K562 (cell line): ENCODE measurements around the gene DCHS2. TPM values are rescaled to one million over a fixed set of nuclear protein-coding genes. Genes with fewer than 3 reads are reported as not detected.
A peak's percentile ranks its signal among the peaks of the same experiment; 100 is the strongest.

ENCODE experiments used
- ATAC-seq: fragments of 200-7000 bp; cut with Tn5 transposase; 3 replicates; pipeline ENCODE4 v1.9.1; 2020; ENCODE audit warnings: moderate library complexity
- BruUV-seq: library from RNA; stranded (reverse); fragments of 400-500 nt; replicated peaks from 2 replicates; lab custom pipeline; 2021; lab: Mats Ljungman, UMichigan
- CTCF ChIA-PET: fragments of 300-600 bp; formaldehyde crosslinking; extraction: SDS; loops from one replicate; lab custom pipeline; 2021; ENCODE audit warnings: low intra/inter-chr PET ratio; lab: Yijun Ruan, JAX
- POLR2A ChIA-PET: fragments of 300-600, 350-650 bp; sonication (Branson Sonifier 250); formaldehyde crosslinking; extraction: SDS; loops from one replicate; lab custom pipeline; 2021; ENCODE audit warnings: antibody characterized with exemption, inconsistent platforms; lab: Yijun Ruan, JAX
- DNase-seq, 4 experiments: peaks; one replicate each; pipeline versions ENCODE4 v3.0.0 to v3.0.0-alpha.2; 2011 to 2018; ENCODE audit warnings: low spot score in 3 of 4, mixed read lengths in 3 of 4; ENCODE audit errors: extremely low read depth in 1 of 4
- FAIRE-seq: peaks from 2 replicates; lab custom pipeline; 2011; peaks lifted over from hg19 to GRCh38; lab: Jason Lieb, UNC
- H2AFZ ChIP-seq: 2 replicates; pipeline ENCODE4 v1.6.0; 2011; ENCODE audit warnings: low read depth, low read length, control low read depth, inconsistent platforms
- H3K27ac ChIP-seq: fragments of 200-600 bp; 3 replicates; pipeline ENCODE4 v1.8.0; 2011; ENCODE audit warnings: low read depth, mild to moderate bottlenecking, control low read depth, inconsistent platforms, low read length, moderate library complexity, mixed read lengths; ENCODE audit errors: extremely low read depth
- H3K27me3 ChIP-seq, 2 experiments: fragments of 300-600 bp in 1 of 2; 2 replicates in 1 of 2; 3 replicates in 1 of 2; pipeline versions ENCODE4 v1.6.0 to v1.8.0; 2011; ENCODE audit warnings: inconsistent platforms in 2 of 2, low read length in 2 of 2, mild to moderate bottlenecking in 1 of 2, mixed read lengths in 1 of 2, moderate library complexity in 1 of 2; ENCODE audit not compliant: control insufficient read depth in 2 of 2, insufficient read depth in 2 of 2
- H3K36me3 ChIP-seq: fragments of 300-600 bp; 3 replicates; pipeline ENCODE4 v1.8.0; 2011; ENCODE audit warnings: mild to moderate bottlenecking, low read length, inconsistent platforms; ENCODE audit not compliant: control insufficient read depth, insufficient read depth
- H3K4me1 ChIP-seq, 2 experiments: fragments of 200-600 bp in 1 of 2; replicated peaks in 1 of 2; 2 replicates in 1 of 2; 3 replicates in 1 of 2; pipeline versions ENCODE4 v1.5.1 to v1.8.0; 2011; ENCODE audit warnings: inconsistent platforms in 2 of 2, low read length in 2 of 2, mild to moderate bottlenecking in 1 of 2, mixed read lengths in 1 of 2, moderate library complexity in 1 of 2; ENCODE audit not compliant: control insufficient read depth in 2 of 2, insufficient read depth in 2 of 2
- H3K4me2 ChIP-seq: 2 replicates; pipeline ENCODE4 v1.6.1; 2011; ENCODE audit warnings: low read length, control low read depth, inconsistent platforms, mixed read lengths; ENCODE audit not compliant: insufficient read depth
- H3K4me3 ChIP-seq: fragments of 200-600 bp; sonication (generic), shearing (Covaris generic); 2 replicates; pipeline ENCODE4 v1.5.1; 2016; ENCODE audit warnings: control low read depth, inconsistent platforms
- H3K79me2 ChIP-seq: fragments of 200-600 bp; 3 replicates; pipeline ENCODE4 v1.8.0; 2011; ENCODE audit warnings: low read length, inconsistent platforms; ENCODE audit not compliant: control insufficient read depth, insufficient read depth
- H3K9ac ChIP-seq, 2 experiments: 2 replicates each; pipeline versions ENCODE4 v1.6.0 to v1.6.1; 2011; ENCODE audit warnings: low read depth in 2 of 2, low read length in 2 of 2, control low read depth in 1 of 2, inconsistent platforms in 1 of 2, mild to moderate bottlenecking in 1 of 2, mixed read lengths in 1 of 2; ENCODE audit not compliant: insufficient read depth in 1 of 2
- H3K9me1 ChIP-seq: one replicate; pipeline ENCODE4 v1.6.0; 2011; ENCODE audit warnings: inconsistent platforms, mild to moderate bottlenecking, low read length, moderate library complexity; ENCODE audit not compliant: control insufficient read depth, insufficient read depth
- H3K9me3 ChIP-seq: replicated peaks from 2 replicates; pipeline ENCODE4 v1.5.1; 2011; ENCODE audit warnings: low read depth, low read length, inconsistent platforms; ENCODE audit not compliant: control insufficient read depth, insufficient read depth
- H4K20me1 ChIP-seq: replicated peaks from 2 replicates; pipeline ENCODE4 v1.6.1; 2011; ENCODE audit warnings: low read length, inconsistent platforms, mixed read lengths; ENCODE audit not compliant: control insufficient read depth, insufficient read depth
- BHLHE40 ChIP-seq: IDR thresholded peaks from 2 replicates; pipeline ENCODE4 v1.6.1; 2011; ENCODE audit warnings: low read length, improper control_type of control experiment
- CTCF ChIP-seq, 3 experiments: IDR thresholded peaks in 2 of 3; conservative IDR thresholded peaks in 1 of 3; 2 replicates each; pipeline ENCODE4 v1.5.1; 2011 to 2012; ENCODE audit warnings: low read length in 3 of 3, mild to moderate bottlenecking in 3 of 3, control low read depth in 2 of 3, improper control_type of control experiment in 1 of 3, inconsistent platforms in 1 of 3, low read depth in 1 of 3, mixed read lengths in 1 of 3, moderate library complexity in 1 of 3; ENCODE audit not compliant: insufficient read depth in 2 of 3
- IRF9 ChIP-seq: fragments of 450-650 bp; IDR thresholded peaks from 2 replicates; pipeline ENCODE4 v1.6.1; 2016; ENCODE audit warnings: missing biosample characterization, missing genetic modification characterization
- MYC ChIP-seq, 2 experiments: fragments of 250-450 bp in 1 of 2; sonication (Bioruptor Pico) in 1 of 2; IDR thresholded peaks; 2 replicates each; pipeline versions ENCODE4 v1.5.1 to v1.6.1; 2012 to 2021; ENCODE audit warnings: low read depth in 2 of 2, borderline replicate concordance in 1 of 2, improper control_type of control experiment in 1 of 2, low read length in 1 of 2, mild to moderate bottlenecking in 1 of 2, moderate library complexity in 1 of 2
- NR1H2 ChIP-seq: sonication (generic); formaldehyde crosslinking; IDR thresholded peaks from 2 replicates; pipeline ENCODE4 v1.4.0; 2020; ENCODE audit warnings: mild to moderate bottlenecking, missing genetic modification reagents
- RAD21 ChIP-seq, 2 experiments: fragments of 250-450 bp in 1 of 2; fragments of 450-650 bp in 1 of 2; sonication (Bioruptor Pico) in 1 of 2; formaldehyde crosslinking in 1 of 2; IDR thresholded peaks in 1 of 2; conservative IDR thresholded peaks in 1 of 2; 2 replicates each; pipeline versions ENCODE4 v1.4.0 to v1.8.0; 2020 to 2022; ENCODE audit warnings: mild to moderate bottlenecking in 2 of 2, moderate library complexity in 1 of 2
- STAT6 ChIP-seq: sonication (generic); formaldehyde crosslinking; IDR thresholded peaks from 2 replicates; pipeline ENCODE4 v1.8.1; 2023; ENCODE audit warnings: mild to moderate bottlenecking, missing genetic modification reagents
- TEAD4 ChIP-seq, 2 experiments: sonication (generic) in 1 of 2; formaldehyde crosslinking in 1 of 2; IDR thresholded peaks; 2 replicates each; pipeline versions ENCODE4 v1.6.1 to v1.8.0; 2012 to 2022; ENCODE audit warnings: borderline replicate concordance in 1 of 2, inconsistent platforms in 1 of 2, low read length in 1 of 2, mild to moderate bottlenecking in 1 of 2, missing genetic modification reagents in 1 of 2
- ZBTB43 ChIP-seq: sonication (generic); formaldehyde crosslinking; IDR thresholded peaks from 2 replicates; pipeline ENCODE4 v1.8.0; 2023; ENCODE audit warnings: mild to moderate bottlenecking, missing genetic modification reagents
- ZKSCAN1 ChIP-seq: fragments of 150-350 bp; IDR thresholded peaks from 2 replicates; pipeline ENCODE4 v1.6.1; 2016; ENCODE audit warnings: low read depth, low read length
- ZNF354B ChIP-seq: fragments of 250-450 bp; sonication (Bioruptor Pico); IDR thresholded peaks from 2 replicates; pipeline ENCODE4 v1.4.0; 2020
- WGBS: fragments of 100-300 bp; shearing (Covaris generic); methylation state at CpG from one replicate; pipeline ENCODE4 v1.1.6; 2016; ENCODE audit warnings: low coverage, mixed read lengths; ENCODE audit not compliant: insufficient coverage; ENCODE audit errors: missing lambda C conversion rate; 5-methylcytosine and 5-hydroxymethylcytosine counted together
- in situ Hi-C: fragments of 300-500 bp; cut with MboI; formaldehyde crosslinking; loops from 4 replicates; pipeline ENCODE4 v1.15.0; 2018; ENCODE audit warnings: inconsistent platforms, mixed read lengths
- intact Hi-C: fragments of 100-400 bp; cut with micrococcal nuclease; formaldehyde crosslinking; loops from 2 replicates; pipeline ENCODE4 v1.14.2; 2022
- polyA plus RNA-seq, 8 experiments: library from polyadenylated mRNA; depleted of rRNA in 4 of 8; stranded (reverse) in 5 of 8; unstranded in 3 of 8; fragments of >200 nt; fragmentation: Nextera tagmentation in 2 of 8; fragmentation: Illumina TruSeq in 1 of 8; extraction: Ambion mirVana in 2 of 8; extraction: Trizol in 1 of 8; gene quantifications; 2 replicates each; pipeline versions ENCODE4 v1.2.1 to v1.2.3, GENCODE V29; 2011 to 2014; ENCODE audit warnings: inconsistent platforms in 1 of 8, missing spikeins in 1 of 8
- total RNA-seq, 7 experiments: library from RNA; depleted of rRNA in 6 of 7; stranded (reverse); fragments of >200 nt in 6 of 7; fragmentation: Illumina TruSeq in 2 of 7; extraction: Trizol in 2 of 7; gene quantifications; 2 replicates each; pipeline versions ENCODE4 v1.2.1 to v1.2.3, GENCODE V29; 2011 to 2021; ENCODE audit warnings: low replicate concordance in 1 of 7

The DCHS2 gene
- total and polyA plus RNA-seq, 9 of the 15 experiments (the other 6 are each of a cell fraction or from before 2014, with no cell fraction given) = 0.49 to 7.1 (median 5.3) TPM

- TF ChIP-seq IRF9 (tag) (no peak), TEAD4 (IDR thresholded peaks at IDR 0.05; ENCODE audit: low read length) (0 out of 2 replicates have a peak, but pooled peaks have one; percentile 45), TEAD4 (CRISPR knock-in tag; IDR thresholded peaks at IDR 0.05; ENCODE audit: borderline replicate concordance) (no peak), BHLHE40 (peak; percentile 67), MYC (IDR thresholded peaks at IDR 0.05; ENCODE audit: low read depth, low read length) (peak; percentile 21; the same call in 1 of the 2 replicates), MYC (CRISPR knock-in tag; IDR thresholded peaks at IDR 0.05; ENCODE audit: borderline replicate concordance, low read depth) (no peak), ZKSCAN1 (no peak), ZNF354B (CRISPR knock-in tag) (no peak), ZBTB43 (CRISPR knock-in tag) (no peak), NR1H2 (CRISPR knock-in tag) (no peak)
Observed at GRCh38 chr4:154293427-154293826, 198.2 kb downstream of the DCHS2 start (continued).

- Histone ChIP-seq H3K9ac (no peak overlapping the region), H3K9me3 (no peaks in the 10 kb centered on the region), H3K4me2 (no peak overlapping the region), H3K79me2 (no peaks in the 10 kb centered on the region), H3K27ac (no peak overlapping the region), H3K4me3 (no peak overlapping the region), H3K36me3 (no peaks in the 10 kb centered on the region), H3K9me1 (no peaks in the 10 kb centered on the region), H3K27me3 (no peaks in the 10 kb centered on the region), H4K20me1 (no peaks in the 10 kb centered on the region), H2AFZ (no peak overlapping the region), H3K4me1 (peaks cover 2 to 7% of the 10 kb centered on the region in 2 experiments; a peak in 2 of 5 replicates)
- DNase-seq (peak in 2 of 4 experiments; percentile 11 to 16), ATAC-seq (peak; percentile 83), FAIRE-seq (no peak)
- 59% methylated on average over 2 of the region's 2 CpGs for WGBS
- in situ Hi-C loops = no loop called here
- intact Hi-C loops = no loop called here
- TF ChIP-seq STAT6 (no peak), RAD21 (CRISPR knock-in tag; conservative IDR thresholded peaks at IDR 0.05 in 1 of 2, IDR thresholded peaks at IDR 0.05 in 1 of 2) (peak in 1 of 2 experiments; percentile 39; a peak in 2 of 4 replicates), CTCF (IDR thresholded peaks at IDR 0.05 in 2 of 3, conservative IDR thresholded peaks at IDR 0.05 in 1 of 3; ENCODE audit: insufficient read depth in 2 of 3, low read depth in 1 of 3, low read length in 3 of 3) (peak in 2 of 3 experiments; percentile 11 to 35; a peak in 2 of 6 replicates)
- no TSS peak for BruUV-seq
- POLR2A ChIA-PET = interaction anchor here (0.7 kb wide), 1 partner anchor 79 kb away, joined by 4 read pairs; no protein-coding TSS in a partner anchor
- CTCF ChIA-PET = no interaction called here
Observed at GRCh38 chr4:154292589-154292988, 199.0 kb downstream of the DCHS2 start.
